Neural progenitor cell (in vitro differentiated cells): ENCODE results near the gene UBL7.

Experiments used
- EZH2phosphoT487 ChIP-seq: fragments of 200-600 bp; sonication (generic); IDR thresholded peaks from 2 replicates; pipeline ENCODE4 v1.6.1; 2017; ENCODE audit warnings: antibody characterized with exemption
- TF ChIP-seq, protein P1 (sequence below): fragments of 200-600 bp; sonication (generic); IDR thresholded peaks from 2 replicates; pipeline ENCODE4 v1.5.1; 2017; ENCODE audit warnings: antibody characterized with exemption, mild to moderate bottlenecking

DNA sequence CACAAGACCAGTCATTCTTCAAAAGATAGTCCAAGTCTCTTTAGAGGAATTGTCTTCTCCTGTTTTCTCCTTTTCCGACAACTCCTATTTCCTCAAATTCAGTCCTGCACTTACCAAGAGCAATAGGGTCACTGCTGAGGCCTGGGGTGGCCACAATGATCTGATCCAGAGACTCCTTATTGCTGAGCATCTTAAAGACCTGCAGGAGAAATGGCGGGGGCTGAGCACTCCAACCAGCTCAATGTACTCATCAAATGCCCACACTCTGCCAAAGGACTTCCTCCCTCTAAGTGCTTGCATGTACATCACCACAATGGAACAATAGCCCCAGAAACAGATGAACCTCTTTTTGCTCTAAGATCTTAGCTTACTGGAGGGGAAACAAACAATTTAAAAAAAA is 9.6 kb downstream of the UBL7 start:
- TF ChIP-seq, protein P1, sequence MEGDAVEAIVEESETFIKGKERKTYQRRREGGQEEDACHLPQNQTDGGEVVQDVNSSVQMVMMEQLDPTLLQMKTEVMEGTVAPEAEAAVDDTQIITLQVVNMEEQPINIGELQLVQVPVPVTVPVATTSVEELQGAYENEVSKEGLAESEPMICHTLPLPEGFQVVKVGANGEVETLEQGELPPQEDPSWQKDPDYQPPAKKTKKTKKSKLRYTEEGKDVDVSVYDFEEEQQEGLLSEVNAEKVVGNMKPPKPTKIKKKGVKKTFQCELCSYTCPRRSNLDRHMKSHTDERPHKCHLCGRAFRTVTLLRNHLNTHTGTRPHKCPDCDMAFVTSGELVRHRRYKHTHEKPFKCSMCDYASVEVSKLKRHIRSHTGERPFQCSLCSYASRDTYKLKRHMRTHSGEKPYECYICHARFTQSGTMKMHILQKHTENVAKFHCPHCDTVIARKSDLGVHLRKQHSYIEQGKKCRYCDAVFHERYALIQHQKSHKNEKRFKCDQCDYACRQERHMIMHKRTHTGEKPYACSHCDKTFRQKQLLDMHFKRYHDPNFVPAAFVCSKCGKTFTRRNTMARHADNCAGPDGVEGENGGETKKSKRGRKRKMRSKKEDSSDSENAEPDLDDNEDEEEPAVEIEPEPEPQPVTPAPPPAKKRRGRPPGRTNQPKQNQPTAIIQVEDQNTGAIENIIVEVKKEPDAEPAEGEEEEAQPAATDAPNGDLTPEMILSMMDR = no peak
- no peak for TF ChIP-seq EZH2phosphoT487
